Measurements from ENCODE around the gene C10orf53. TPM values are rescaled to one million over a fixed set of nuclear protein-coding genes. Genes with fewer than 3 reads are reported as not detected.

C10orf53 gene
- polyA plus RNA-seq, 1 of the 3 experiments (the other 2 are of a cell fraction) = not detected

DNA sequence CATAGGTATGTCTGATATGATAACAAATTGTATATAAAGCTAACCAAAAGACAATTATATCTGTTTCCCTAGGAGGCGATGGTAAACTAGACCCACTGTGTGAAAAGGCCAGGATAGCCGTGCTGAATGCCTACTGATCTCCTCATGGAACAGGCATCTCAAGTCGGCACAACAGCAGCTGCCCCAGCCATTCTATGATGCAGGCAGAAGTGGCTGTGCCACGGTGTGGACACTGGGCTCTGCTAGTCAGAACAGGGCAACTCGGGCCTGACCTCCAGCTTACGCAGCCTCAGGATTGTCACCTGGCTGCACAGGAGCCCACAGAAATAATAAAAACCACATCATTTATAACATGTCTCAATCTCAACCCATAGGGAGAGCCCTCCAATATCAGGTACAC lies 15.0 kb downstream of the C10orf53 start:
- H3K4me3 ChIP-seq (ENCODE audit: low read depth in 2 of 2, low read length in 1 of 2) = no peak overlapping the region
- no peaks in the 10 kb centered on the region for H3K79me2 ChIP-seq (ENCODE audit: insufficient read depth)
- 41% methylated on average over 6 of the region's 6 CpGs for WGBS (ENCODE audit: low lambda C conversion rate)
- H3K4me2 ChIP-seq = no peak overlapping the region
- ChIA-PET POLR2A (no interaction called here), CTCF (no interaction called here)
- no peaks in the 10 kb centered on the region for H3K9me3 ChIP-seq
- no peak for DNase-seq
- H2AFZ ChIP-seq (ENCODE audit: low read depth) = no peak overlapping the region
- H3K4me1 ChIP-seq (ENCODE audit: control insufficient read depth in 1 of 2, insufficient read depth in 2 of 2, low read depth in 1 of 2, low read length in 1 of 2) = peaks cover 0 to 12% of the 10 kb centered on the region in 2 experiments; a peak in 1 of 4 replicates
- no peak overlapping the region for H3K27ac ChIP-seq (ENCODE audit: low read depth in 2 of 2, low read length in 1 of 2)
- H3K36me3 ChIP-seq (replicated peaks in 1 of 2; ENCODE audit: control insufficient read depth in 1 of 2, insufficient read depth in 2 of 2, low read length in 1 of 2) = no peaks in the 10 kb centered on the region
- no peaks in the 10 kb centered on the region for H3F3A ChIP-seq (replicated peaks; ENCODE audit: insufficient read depth)
- H3K9ac ChIP-seq = no peak overlapping the region
- H3K27me3 ChIP-seq (ENCODE audit: insufficient read depth) = no peaks in the 10 kb centered on the region; the same call in 1 of the 2 replicates
- no peaks in the 10 kb centered on the region for H4K20me1 ChIP-seq (ENCODE audit: insufficient read depth)
- H3K9me2 ChIP-seq = no peaks in the 10 kb centered on the region
- TF ChIP-seq MXI1 (IDR thresholded peaks at IDR 0.05; ENCODE audit: low read depth, low read length) (no peak), RXRA (IDR thresholded peaks at IDR 0.05; ENCODE audit: borderline replicate concordance, low read depth) (no peak), GATA2 (CRISPR knock-in tag; IDR thresholded peaks at IDR 0.05) (no peak), YY1 (IDR thresholded peaks at IDR 0.05; ENCODE audit: low read depth) (no peak), MEF2A (IDR thresholded peaks at IDR 0.05; ENCODE audit: borderline replicate concordance, low read depth) (no peak), TAF1 (IDR thresholded peaks at IDR 0.05; ENCODE audit: borderline replicate concordance, low read depth, low read length) (no peak), ELF1 (IDR thresholded peaks at IDR 0.05) (no peak), RCOR1 (IDR thresholded peaks at IDR 0.05; ENCODE audit: low read length) (no peak)
- TF ChIP-seq, protein P1, sequence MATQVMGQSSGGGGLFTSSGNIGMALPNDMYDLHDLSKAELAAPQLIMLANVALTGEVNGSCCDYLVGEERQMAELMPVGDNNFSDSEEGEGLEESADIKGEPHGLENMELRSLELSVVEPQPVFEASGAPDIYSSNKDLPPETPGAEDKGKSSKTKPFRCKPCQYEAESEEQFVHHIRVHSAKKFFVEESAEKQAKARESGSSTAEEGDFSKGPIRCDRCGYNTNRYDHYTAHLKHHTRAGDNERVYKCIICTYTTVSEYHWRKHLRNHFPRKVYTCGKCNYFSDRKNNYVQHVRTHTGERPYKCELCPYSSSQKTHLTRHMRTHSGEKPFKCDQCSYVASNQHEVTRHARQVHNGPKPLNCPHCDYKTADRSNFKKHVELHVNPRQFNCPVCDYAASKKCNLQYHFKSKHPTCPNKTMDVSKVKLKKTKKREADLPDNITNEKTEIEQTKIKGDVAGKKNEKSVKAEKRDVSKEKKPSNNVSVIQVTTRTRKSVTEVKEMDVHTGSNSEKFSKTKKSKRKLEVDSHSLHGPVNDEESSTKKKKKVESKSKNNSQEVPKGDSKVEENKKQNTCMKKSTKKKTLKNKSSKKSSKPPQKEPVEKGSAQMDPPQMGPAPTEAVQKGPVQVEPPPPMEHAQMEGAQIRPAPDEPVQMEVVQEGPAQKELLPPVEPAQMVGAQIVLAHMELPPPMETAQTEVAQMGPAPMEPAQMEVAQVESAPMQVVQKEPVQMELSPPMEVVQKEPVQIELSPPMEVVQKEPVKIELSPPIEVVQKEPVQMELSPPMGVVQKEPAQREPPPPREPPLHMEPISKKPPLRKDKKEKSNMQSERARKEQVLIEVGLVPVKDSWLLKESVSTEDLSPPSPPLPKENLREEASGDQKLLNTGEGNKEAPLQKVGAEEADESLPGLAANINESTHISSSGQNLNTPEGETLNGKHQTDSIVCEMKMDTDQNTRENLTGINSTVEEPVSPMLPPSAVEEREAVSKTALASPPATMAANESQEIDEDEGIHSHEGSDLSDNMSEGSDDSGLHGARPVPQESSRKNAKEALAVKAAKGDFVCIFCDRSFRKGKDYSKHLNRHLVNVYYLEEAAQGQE (IDR thresholded peaks at IDR 0.05; ENCODE audit: low read depth, low read length) = no peak
- TF ChIP-seq, protein P2, sequence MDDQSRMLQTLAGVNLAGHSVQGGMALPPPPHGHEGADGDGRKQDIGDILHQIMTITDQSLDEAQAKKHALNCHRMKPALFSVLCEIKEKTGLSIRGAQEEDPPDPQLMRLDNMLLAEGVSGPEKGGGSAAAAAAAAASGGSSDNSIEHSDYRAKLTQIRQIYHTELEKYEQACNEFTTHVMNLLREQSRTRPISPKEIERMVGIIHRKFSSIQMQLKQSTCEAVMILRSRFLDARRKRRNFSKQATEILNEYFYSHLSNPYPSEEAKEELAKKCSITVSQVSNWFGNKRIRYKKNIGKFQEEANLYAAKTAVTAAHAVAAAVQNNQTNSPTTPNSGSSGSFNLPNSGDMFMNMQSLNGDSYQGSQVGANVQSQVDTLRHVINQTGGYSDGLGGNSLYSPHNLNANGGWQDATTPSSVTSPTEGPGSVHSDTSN (IDR thresholded peaks at IDR 0.05) = no peak

DNA sequence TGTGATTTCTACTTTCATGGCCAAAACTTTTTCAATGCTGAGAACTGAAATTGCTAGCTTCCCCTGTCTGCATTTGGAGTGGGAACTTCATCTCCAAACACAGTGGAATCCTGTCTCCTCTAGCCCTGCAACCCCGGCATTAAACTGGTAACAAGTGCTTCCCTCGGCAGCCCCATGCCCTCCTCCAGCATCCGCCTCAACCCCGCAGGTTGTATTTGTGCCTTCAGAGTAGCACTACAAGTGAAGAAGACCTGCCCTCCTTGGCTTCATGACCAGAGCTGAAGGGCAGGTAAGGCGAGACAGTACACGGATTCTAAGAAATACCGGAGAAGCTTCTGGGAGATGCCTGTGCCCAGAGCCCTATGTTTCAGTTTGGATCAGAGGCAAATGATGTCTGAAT lies 16.9 kb downstream of the C10orf53 start:
- no peaks in the 10 kb centered on the region; the same call in 1 of the 2 replicates for H3K27me3 ChIP-seq (ENCODE audit: insufficient read depth)
- no peak overlapping the region for H3K4me2 ChIP-seq
- no peaks in the 10 kb centered on the region for H3F3A ChIP-seq (replicated peaks; ENCODE audit: insufficient read depth)
- H4K20me1 ChIP-seq (ENCODE audit: insufficient read depth) = no peaks in the 10 kb centered on the region
- H3K9ac ChIP-seq = no peak overlapping the region
- ChIA-PET POLR2A (no interaction called here), CTCF (no interaction called here)
- H3K4me1 ChIP-seq (ENCODE audit: control insufficient read depth in 1 of 2, insufficient read depth in 2 of 2, low read depth in 1 of 2, low read length in 1 of 2) = peaks cover 0 to 3% of the 10 kb centered on the region in 2 experiments; a peak in 1 of 4 replicates
- WGBS (ENCODE audit: low lambda C conversion rate) = 82% methylated on average over 7 of the region's 7 CpGs
- H3K36me3 ChIP-seq (replicated peaks in 1 of 2; ENCODE audit: control insufficient read depth in 1 of 2, insufficient read depth in 2 of 2, low read length in 1 of 2) = no peaks in the 10 kb centered on the region
- TF ChIP-seq FOXJ3 (CRISPR knock-in tag; IDR thresholded peaks at IDR 0.05) = no peak
- no peak for TF ChIP-seq RFX5 (IDR thresholded peaks at IDR 0.05; ENCODE audit: low read length)
- no peak for TF ChIP-seq CHD2 (IDR thresholded peaks at IDR 0.05; ENCODE audit: low read length, partially characterized antibody)
- TF ChIP-seq, protein P3, sequence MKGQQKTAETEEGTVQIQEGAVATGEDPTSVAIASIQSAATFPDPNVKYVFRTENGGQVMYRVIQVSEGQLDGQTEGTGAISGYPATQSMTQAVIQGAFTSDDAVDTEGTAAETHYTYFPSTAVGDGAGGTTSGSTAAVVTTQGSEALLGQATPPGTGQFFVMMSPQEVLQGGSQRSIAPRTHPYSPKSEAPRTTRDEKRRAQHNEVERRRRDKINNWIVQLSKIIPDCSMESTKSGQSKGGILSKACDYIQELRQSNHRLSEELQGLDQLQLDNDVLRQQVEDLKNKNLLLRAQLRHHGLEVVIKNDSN (IDR thresholded peaks at IDR 0.05; ENCODE audit: borderline replicate concordance, low read depth) = no peak
- TF ChIP-seq RAD21 (IDR thresholded peaks at IDR 0.05; ENCODE audit: low read length) = no peak
- no peak for TF ChIP-seq EP300 (IDR thresholded peaks at IDR 0.05; ENCODE audit: borderline replicate concordance in 1 of 2, low read depth in 1 of 2, low read length in 1 of 2)
- TF ChIP-seq MEF2A (IDR thresholded peaks at IDR 0.05; ENCODE audit: borderline replicate concordance, low read depth) = no peak
- TF ChIP-seq FOSL2 (IDR thresholded peaks at IDR 0.05; ENCODE audit: borderline replicate concordance, low read depth) = no peak
- TF ChIP-seq TEAD4 (IDR thresholded peaks at IDR 0.05; ENCODE audit: borderline replicate concordance, insufficient read depth) = no peak
- no peak for TF ChIP-seq TCF12 (IDR thresholded peaks at IDR 0.05)
- no peak for TF ChIP-seq EZH2phosphoT487 (IDR thresholded peaks at IDR 0.05; ENCODE audit: borderline replicate concordance, low read depth)
- TF ChIP-seq JUND (IDR thresholded peaks at IDR 0.05) = no peak
- no peak for DNase-seq
- no peak overlapping the region for H2AFZ ChIP-seq (ENCODE audit: low read depth)
- no peak overlapping the region for H3K4me3 ChIP-seq (ENCODE audit: low read depth in 2 of 2, low read length in 1 of 2)
- no peaks in the 10 kb centered on the region for H3K9me3 ChIP-seq
- H3K27ac ChIP-seq (ENCODE audit: low read depth in 2 of 2, low read length in 1 of 2) = no peak overlapping the region
- no peaks in the 10 kb centered on the region for H3K79me2 ChIP-seq (ENCODE audit: insufficient read depth)
- no peaks in the 10 kb centered on the region for H3K9me2 ChIP-seq
